ENCODE results near the gene CX3CL1. TPM values are rescaled to one million over a fixed set of nuclear protein-coding genes. Genes with fewer than 3 reads are reported as not detected.

The CX3CL1 gene
- total and polyA plus RNA-seq, 10 of the 15 experiments (the other 5 are each of a cell fraction or from before 2014, with no cell fraction given), result 0.03 to 1.2 (median 0.46) TPM

DNA sequence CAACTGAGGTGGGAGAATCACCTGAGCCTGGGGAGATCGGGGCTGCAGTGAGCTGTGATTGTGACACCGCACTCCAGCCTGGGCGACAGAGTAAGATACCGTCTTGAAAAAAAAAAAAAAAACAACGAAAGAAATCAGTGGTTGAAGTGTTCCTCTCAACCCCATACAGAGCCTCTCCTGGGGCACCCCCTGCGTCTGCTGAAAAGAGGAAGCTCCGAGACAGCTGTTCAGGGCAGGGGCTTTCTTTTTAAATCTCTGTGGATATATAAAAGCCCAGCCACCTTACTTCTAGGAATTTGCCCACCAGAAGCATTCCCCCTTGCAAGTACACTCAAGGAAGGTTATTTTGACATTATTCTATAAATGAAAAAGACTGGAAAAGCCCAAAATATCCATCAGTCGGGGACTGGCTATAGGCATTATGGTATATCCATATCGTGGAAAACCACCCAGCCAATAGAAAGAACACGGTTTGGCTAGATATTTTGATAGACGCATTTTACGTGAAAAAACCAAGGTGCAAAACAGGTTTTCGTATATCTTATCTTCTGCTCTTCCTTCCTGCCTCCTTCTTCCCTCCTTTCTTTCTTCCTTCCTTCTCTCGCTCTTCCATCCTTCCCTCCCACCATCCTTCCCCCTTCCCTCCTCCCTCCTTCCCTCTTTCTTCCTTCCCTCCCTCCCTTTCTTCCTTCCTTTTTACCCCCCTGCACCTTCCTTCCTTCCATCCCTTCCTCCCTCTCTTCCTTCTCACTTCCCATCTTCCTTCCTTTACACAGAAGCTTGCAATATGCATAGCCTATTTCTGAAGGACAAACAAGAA lies 22.9 kb upstream of the CX3CL1 start (continued):
- TF ChIP-seq, protein P1, sequence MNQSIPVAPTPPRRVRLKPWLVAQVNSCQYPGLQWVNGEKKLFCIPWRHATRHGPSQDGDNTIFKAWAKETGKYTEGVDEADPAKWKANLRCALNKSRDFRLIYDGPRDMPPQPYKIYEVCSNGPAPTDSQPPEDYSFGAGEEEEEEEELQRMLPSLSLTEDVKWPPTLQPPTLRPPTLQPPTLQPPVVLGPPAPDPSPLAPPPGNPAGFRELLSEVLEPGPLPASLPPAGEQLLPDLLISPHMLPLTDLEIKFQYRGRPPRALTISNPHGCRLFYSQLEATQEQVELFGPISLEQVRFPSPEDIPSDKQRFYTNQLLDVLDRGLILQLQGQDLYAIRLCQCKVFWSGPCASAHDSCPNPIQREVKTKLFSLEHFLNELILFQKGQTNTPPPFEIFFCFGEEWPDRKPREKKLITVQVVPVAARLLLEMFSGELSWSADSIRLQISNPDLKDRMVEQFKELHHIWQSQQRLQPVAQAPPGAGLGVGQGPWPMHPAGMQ (IDR thresholded peaks at IDR 0.05; ENCODE audit: borderline replicate concordance), result no peak
- TF ChIP-seq EED (IDR thresholded peaks at IDR 0.05; ENCODE audit: low read depth) (peak; percentile 78), CHD4 (IDR thresholded peaks at IDR 0.05) (no peak), BHLHE40 (IDR thresholded peaks at IDR 0.05; ENCODE audit: borderline replicate concordance in 1 of 2, low read depth in 2 of 2, low read length in 1 of 2) (peak; percentile 28 to 39; a peak in 2 of 4 replicates), ESRRA (IDR thresholded peaks at IDR 0.05; ENCODE audit: low read length) (no peak), NRF1 (conservative IDR thresholded peaks at IDR 0.05; ENCODE audit: low read depth, low read length) (no peak), PAX5 (IDR thresholded peaks at IDR 0.05; ENCODE audit: borderline replicate concordance, low read depth, low read length) (peak; percentile 57; the same call in 1 of the 2 replicates), STAT3 (IDR thresholded peaks at IDR 0.05; ENCODE audit: low read depth, low read length) (no peak), SUPT20H (IDR thresholded peaks at IDR 0.05; ENCODE audit: borderline replicate concordance, control insufficient read depth, low read depth, low read length) (no peak), NFYA (IDR thresholded peaks at IDR 0.05; ENCODE audit: borderline replicate concordance, low read depth, low read length) (no peak), RFX5 (IDR thresholded peaks at IDR 0.05; ENCODE audit: low read depth, low read length) (no peak), SMC3 (IDR thresholded peaks at IDR 0.05; ENCODE audit: borderline replicate concordance, low read length) (peak; percentile 27; the same call in 1 of the 2 replicates), RELA (IDR thresholded peaks at IDR 0.05; ENCODE audit: borderline replicate concordance, partially characterized antibody) (peak; percentile 55)
- TF ChIP-seq, protein P2, sequence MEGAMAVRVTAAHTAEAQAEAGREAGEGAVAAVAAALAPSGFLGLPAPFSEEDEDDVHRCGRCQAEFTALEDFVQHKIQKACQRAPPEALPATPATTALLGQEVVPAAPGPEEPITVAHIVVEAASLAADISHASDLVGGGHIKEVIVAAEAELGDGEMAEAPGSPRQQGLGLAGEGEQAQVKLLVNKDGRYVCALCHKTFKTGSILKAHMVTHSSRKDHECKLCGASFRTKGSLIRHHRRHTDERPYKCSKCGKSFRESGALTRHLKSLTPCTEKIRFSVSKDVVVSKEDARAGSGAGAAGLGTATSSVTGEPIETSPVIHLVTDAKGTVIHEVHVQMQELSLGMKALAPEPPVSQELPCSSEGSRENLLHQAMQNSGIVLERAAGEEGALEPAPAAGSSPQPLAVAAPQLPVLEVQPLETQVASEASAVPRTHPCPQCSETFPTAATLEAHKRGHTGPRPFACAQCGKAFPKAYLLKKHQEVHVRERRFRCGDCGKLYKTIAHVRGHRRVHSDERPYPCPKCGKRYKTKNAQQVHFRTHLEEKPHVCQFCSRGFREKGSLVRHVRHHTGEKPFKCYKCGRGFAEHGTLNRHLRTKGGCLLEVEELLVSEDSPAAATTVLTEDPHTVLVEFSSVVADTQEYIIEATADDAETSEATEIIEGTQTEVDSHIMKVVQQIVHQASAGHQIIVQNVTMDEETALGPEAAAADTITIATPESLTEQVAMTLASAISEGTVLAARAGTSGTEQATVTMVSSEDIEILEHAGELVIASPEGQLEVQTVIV (IDR thresholded peaks at IDR 0.05; ENCODE audit: borderline replicate concordance, partially characterized antibody), result no peak
- TF ChIP-seq, protein P3, sequence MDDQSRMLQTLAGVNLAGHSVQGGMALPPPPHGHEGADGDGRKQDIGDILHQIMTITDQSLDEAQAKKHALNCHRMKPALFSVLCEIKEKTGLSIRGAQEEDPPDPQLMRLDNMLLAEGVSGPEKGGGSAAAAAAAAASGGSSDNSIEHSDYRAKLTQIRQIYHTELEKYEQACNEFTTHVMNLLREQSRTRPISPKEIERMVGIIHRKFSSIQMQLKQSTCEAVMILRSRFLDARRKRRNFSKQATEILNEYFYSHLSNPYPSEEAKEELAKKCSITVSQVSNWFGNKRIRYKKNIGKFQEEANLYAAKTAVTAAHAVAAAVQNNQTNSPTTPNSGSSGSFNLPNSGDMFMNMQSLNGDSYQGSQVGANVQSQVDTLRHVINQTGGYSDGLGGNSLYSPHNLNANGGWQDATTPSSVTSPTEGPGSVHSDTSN (IDR thresholded peaks at IDR 0.05; ENCODE audit: insufficient replicate concordance, low read depth, low read length), result no peak
- TF ChIP-seq, protein P4, sequence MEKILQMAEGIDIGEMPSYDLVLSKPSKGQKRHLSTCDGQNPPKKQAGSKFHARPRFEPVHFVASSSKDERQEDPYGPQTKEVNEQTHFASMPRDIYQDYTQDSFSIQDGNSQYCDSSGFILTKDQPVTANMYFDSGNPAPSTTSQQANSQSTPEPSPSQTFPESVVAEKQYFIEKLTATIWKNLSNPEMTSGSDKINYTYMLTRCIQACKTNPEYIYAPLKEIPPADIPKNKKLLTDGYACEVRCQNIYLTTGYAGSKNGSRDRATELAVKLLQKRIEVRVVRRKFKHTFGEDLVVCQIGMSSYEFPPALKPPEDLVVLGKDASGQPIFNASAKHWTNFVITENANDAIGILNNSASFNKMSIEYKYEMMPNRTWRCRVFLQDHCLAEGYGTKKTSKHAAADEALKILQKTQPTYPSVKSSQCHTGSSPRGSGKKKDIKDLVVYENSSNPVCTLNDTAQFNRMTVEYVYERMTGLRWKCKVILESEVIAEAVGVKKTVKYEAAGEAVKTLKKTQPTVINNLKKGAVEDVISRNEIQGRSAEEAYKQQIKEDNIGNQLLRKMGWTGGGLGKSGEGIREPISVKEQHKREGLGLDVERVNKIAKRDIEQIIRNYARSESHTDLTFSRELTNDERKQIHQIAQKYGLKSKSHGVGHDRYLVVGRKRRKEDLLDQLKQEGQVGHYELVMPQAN (conservative IDR thresholded peaks at IDR 0.05), result no peak
- TF ChIP-seq, protein P5, sequence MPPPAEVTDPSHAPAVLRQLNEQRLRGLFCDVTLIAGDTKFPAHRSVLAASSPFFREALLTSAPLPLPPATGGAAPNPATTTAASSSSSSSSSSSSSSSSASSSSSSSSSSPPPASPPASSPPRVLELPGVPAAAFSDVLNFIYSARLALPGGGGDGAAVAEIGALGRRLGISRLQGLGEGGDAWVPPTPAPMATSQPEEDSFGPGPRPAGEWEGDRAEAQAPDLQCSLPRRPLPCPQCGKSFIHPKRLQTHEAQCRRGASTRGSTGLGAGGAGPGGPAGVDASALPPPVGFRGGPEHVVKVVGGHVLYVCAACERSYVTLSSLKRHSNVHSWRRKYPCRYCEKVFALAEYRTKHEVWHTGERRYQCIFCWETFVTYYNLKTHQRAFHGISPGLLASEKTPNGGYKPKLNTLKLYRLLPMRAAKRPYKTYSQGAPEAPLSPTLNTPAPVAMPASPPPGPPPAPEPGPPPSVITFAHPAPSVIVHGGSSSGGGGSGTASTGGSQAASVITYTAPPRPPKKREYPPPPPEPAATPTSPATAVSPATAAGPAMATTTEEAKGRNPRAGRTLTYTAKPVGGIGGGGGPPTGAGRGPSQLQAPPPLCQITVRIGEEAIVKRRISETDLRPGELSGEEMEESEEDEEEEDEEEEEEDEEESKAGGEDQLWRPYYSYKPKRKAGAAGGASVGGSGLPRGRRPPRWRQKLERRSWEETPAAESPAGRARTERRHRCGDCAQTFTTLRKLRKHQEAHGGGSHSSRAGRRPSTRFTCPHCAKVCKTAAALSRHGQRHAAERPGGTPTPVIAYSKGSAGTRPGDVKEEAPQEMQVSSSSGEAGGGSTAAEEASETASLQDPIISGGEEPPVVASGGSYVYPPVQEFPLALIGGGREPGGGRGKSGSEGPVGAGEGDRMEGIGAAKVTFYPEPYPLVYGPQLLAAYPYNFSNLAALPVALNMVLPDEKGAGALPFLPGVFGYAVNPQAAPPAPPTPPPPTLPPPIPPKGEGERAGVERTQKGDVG (CRISPR knock-in tag; IDR thresholded peaks at IDR 0.05), result no peak
